ENCODE data around the gene ZFHX2.

Gene ZFHX2

DNA sequence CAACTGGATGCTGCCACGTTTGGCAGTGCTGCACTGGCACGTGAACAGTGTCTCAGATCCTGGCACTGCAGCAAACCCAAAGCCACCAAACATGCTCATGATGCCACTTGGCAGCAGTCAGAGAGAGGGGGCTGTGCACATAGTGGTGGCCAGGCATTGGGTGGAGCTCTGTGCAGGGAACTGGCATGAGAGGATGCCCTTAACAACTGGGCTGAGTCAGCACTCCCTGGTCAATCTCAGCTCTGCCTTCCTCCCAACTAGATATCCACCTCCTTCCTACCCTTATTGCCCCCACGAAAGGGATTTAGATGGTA, 37.0 kb downstream of the ZFHX2 start:
- no peak for DNase-seq

DNA sequence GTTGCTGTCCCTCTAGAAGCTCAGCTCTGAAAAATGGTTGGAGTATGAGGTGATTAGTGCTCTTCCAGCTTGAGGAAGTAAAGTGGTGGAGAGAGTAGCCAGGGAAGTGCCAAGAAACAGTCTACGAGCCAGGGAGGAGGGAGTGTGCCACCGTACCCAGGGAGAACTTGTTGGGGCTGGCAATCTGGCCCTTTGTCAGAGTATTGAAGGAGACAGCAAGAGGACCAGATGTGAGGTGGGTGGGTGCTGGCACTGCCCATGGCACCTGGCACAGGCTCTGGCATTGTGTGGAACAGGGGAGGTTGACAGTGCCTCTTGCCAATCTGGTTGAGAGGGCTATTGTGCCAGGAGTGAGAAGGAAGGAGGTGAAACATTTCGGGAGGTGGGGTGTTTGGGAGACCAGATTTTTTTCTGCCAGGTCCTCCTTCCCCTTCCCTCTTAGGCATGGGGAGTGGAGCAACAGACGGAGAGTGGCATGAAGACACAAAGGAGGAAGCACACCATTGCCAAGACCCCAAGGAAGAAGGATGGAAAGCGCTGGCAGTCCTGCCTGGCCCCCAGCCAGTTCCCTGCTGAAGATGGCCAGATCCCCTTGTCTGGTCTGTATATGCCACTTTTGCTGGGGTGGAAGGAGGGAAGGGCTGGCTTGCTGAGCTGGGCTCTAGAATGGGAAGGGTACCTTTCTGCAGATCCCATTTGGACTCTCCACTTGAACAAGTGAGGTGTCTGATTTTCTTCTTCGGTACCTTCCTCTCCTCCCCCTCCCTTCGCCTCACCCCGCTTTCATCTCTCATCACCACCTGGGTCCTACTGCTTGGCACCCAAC, 37.5 kb downstream of the ZFHX2 start:
- DNase-seq, result peak; percentile 56

DNA sequence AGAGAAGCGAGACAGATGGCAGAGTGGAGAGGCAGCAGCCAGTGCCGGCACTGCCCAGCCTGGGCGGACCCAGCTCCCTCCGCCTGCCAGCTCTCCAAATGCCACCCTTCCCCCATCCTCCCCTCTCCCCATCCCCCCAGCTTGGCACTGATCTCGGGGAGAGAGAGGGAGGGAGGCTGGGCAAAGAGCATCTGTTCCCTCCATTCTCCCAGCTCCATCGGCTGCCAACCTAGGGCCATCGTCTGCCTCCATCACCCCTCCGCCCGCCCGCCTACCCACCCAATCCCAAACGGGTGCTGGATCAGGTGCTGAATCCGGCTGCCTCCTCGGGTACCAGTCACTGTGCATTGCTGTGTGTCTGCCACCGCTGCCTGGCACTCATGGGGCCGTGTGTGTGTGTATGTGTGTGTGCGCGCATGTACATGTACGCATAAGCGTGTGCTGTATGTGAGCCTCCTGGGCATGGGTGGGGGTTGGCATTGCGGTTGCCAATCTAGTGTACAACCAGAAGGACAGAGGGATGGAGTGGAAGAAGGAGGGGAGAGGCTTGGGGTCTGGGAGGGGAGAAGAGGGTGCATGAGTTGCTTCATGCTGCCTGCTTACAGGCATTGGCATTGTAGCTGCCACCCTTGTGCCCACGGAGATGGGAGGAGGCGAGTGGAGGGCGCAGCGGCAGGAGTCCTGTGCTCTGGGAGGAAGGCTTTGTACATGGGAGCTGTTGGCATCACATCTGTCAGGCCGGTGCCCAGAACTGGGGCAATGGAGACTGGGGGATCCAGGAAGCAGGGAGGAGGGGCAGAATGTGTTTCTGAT, 38.4 kb downstream of the ZFHX2 start:
- DNase-seq, result peak; percentile 90

DNA sequence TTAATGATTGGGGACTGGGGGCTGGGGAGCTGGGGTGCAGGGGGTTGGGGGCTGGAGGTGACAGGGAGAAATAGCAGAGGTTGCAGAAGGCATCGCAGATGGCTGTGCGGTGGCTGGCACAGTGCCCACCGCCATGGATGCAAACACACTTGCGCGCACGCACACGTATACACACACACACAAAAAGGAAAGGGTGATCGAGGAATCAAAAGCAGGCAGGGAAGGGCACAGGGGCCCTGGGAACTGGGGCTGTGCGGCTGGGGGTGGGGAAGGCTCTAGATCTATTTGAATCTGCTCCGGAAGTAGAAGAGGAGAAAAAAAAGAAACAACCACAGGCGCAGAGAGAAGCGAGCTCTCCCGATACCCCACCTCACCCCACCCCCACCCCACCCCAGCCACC, 39.4 kb downstream of the ZFHX2 start:
- DNase-seq, result peak; percentile 28

DNA sequence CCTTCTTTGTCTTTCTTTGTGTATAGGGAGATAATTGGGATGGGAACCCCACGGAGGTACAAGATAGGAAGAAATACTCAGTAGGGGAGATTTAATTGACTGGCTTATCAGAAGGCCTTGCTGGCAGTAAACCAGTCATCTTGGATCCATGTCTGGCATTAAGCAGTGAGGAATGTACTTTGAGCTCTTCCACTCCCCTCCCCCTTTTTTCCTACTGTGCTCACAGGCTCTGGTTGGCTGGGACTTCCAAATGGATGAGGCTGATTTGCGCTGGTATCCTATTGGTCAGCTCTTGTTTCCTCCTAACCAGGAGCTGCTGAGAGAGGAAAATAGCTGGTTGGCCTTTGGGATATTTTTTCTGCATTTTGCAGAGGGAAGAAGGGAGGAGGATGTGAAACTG, 57.3 kb downstream of the ZFHX2 start:
- DNase-seq, result no peak

- no peak for DNase-seq
These were observed 58.8 kb downstream of the ZFHX2 start for GRCh38 chr14:23492618-23493272.

- peak; percentile 21 for DNase-seq
These were observed 64.3 kb downstream of the ZFHX2 start for GRCh38 chr14:23487216-23487615.

- DNase-seq, result no peak
These were observed 65.5 kb downstream of the ZFHX2 start for GRCh38 chr14:23486036-23486435.

- no peak for DNase-seq
These were observed 66.2 kb downstream of the ZFHX2 start for GRCh38 chr14:23485326-23485725.

GRCh38 chr14:23483236-23483854, 68.2 kb downstream of the ZFHX2 start:
- DNase-seq, result peak; percentile 79

DNA sequence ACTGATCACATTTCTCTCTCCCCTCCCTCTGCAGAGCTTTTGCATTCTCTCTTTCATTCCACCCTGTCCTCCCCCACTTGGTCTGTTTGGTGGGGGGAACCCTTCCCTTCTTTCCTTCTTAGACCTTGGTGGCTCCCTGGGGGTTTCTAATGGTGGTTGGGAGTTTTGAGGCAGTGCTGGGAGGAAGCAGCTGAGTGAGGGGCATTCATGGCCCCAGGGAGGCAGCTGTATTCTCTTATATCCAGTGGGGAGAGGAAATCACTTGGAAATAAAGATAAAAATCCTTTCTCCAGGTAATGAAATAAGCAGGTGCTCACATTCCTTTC, 68.8 kb downstream of the ZFHX2 start:
- DNase-seq, result no peak

GRCh38 chr14:23481979-23482822, 69.4 kb downstream of the ZFHX2 start:
- DNase-seq, result peak; percentile 28

GRCh38 chr14:23481362-23481970, 70.1 kb downstream of the ZFHX2 start:
- DNase-seq, result no peak

DNA sequence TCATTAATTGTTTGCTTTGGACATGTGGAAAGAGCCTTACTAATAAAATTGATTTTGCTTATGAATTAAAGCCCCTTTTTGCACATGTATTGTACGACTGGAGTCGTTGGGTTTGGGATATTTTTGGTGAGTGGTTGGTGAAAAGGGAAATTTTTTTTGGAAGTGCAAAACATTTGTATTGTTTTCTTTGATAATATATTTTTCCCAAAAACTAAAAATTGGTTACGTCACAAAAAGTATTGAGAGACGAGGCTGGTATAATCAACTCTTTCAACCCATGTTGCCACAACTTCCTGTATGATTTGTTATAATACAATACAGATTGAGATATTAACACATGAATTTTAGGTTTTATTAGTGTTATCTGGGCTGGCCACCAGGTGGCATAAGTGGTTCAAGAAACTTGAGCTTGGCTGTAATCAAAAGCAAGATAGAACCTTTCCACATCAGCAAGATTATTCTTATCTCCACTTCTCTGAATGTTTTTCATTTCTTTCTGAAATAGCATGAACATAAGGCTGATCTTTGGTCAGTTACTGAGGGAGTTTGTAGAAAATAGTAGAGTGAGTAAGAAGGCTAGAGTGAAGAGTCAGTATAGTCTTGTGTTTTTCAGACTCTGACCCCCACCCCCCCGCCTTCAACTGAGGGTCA, 73.3 kb downstream of the ZFHX2 start:
- peak; percentile 55 for DNase-seq

DNA sequence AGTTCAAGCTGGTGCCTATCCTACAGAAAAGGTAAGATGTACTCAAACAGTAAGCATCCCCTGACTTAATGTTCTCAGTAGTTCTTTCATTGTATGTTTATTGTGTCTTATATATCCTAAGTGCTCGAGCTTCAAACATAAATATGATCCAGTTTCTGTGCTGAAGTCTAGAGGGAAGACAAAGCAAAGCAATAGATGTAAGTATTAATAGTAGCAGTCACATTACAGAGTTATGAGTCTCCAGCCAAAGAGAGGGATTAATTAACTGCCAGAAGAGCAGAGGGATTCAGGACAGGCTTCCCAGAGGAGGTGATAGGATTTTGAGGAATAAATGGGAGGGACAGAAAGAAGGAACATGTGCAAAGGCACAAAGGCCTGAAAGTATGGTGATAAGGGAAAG, 80.6 kb downstream of the ZFHX2 start:
- DNase-seq, result no peak
